A673 (cell line): ENCODE data around the gene KRT86.

Source experiments
- CTCF ChIP-seq: fragments of 300-800, 200-600 bp; sonication (generic); conservative IDR thresholded peaks from 2 replicates; pipeline ENCODE4 v1.5.1; 2017; ENCODE audit warnings: low read depth, mild to moderate bottlenecking, antibody characterized with exemption, low read length, moderate library complexity, mixed read lengths
- EZH2 ChIP-seq: fragments of 200-600 bp; sonication (generic); IDR thresholded peaks from 2 replicates; pipeline ENCODE4 v1.6.1; 2017; ENCODE audit warnings: borderline replicate concordance, low read depth, mild to moderate bottlenecking, mixed read lengths, antibody characterized with exemption, low read length; ENCODE audit not compliant: poor library complexity, severe bottlenecking

GRCh38 chr12:52311285-52311648 is 36.8 kb downstream of the KRT86 start:
- no peak for TF ChIP-seq CTCF
- no peak for TF ChIP-seq EZH2
